Activated naive CD8-positive, alpha-beta T cell treated with anti-CD3 and anti-CD28 coated beads, Interleukin-2, amount 50 U/mL, for 16 hours (primary cell): ENCODE data around the gene POLN.
"Not testable (repeated sequence)": the region's sequence is repeated elsewhere in the genome, so short reads cannot be mapped to it uniquely, and the experiment has no call there.

ENCODE experiments used
- DNase-seq: peaks from one replicate; pipeline ENCODE4 v3.0.0-alpha.2; 2020; ENCODE audit warnings: low read depth, low spot score

The POLN gene

GRCh38 chr4:2275546-2276251 lies 33.8 kb upstream of the POLN start:
- DNase-seq = no peak

GRCh38 chr4:2275044-2275397 lies 33.1 kb upstream of the POLN start:
- DNase-seq = not testable (repeated sequence)

- no peak for DNase-seq
Measured at GRCh38 chr4:2274320-2275043, 32.6 kb upstream of the POLN start.

- DNase-seq = no peak
Measured at GRCh38 chr4:2273657-2274319, 31.9 kb upstream of the POLN start.

- DNase-seq = no peak
Measured at GRCh38 chr4:2273221-2273620, 31.3 kb upstream of the POLN start.

- DNase-seq = no peak
Measured at GRCh38 chr4:2272828-2273120, 30.9 kb upstream of the POLN start.

GRCh38 chr4:2272026-2272827 lies 30.3 kb upstream of the POLN start:
- no peak for DNase-seq

GRCh38 chr4:2271279-2272025 lies 29.5 kb upstream of the POLN start:
- no peak for DNase-seq

- no peak for DNase-seq
Measured at GRCh38 chr4:2270341-2271165, 28.6 kb upstream of the POLN start.

- DNase-seq = no peak
Measured at GRCh38 chr4:2269618-2270163, 27.8 kb upstream of the POLN start.

- no peak for DNase-seq
Measured at GRCh38 chr4:2269206-2269531, 27.2 kb upstream of the POLN start.

- no peak for DNase-seq
Measured at GRCh38 chr4:2268357-2269205, 26.7 kb upstream of the POLN start.

GRCh38 chr4:2267841-2268240 lies 25.9 kb upstream of the POLN start:
- DNase-seq = no peak

GRCh38 chr4:2267320-2267811 lies 25.4 kb upstream of the POLN start:
- no peak for DNase-seq

GRCh38 chr4:2266821-2267220 lies 24.9 kb upstream of the POLN start:
- no peak for DNase-seq

- no peak for DNase-seq
Measured at GRCh38 chr4:2266181-2266580, 24.3 kb upstream of the POLN start.

GRCh38 chr4:2265113-2266110 lies 23.5 kb upstream of the POLN start:
- no peak for DNase-seq

- no peak for DNase-seq
Measured at GRCh38 chr4:2264481-2265041, 22.6 kb upstream of the POLN start.
